ENCODE results near the gene MIAT.

DNA sequence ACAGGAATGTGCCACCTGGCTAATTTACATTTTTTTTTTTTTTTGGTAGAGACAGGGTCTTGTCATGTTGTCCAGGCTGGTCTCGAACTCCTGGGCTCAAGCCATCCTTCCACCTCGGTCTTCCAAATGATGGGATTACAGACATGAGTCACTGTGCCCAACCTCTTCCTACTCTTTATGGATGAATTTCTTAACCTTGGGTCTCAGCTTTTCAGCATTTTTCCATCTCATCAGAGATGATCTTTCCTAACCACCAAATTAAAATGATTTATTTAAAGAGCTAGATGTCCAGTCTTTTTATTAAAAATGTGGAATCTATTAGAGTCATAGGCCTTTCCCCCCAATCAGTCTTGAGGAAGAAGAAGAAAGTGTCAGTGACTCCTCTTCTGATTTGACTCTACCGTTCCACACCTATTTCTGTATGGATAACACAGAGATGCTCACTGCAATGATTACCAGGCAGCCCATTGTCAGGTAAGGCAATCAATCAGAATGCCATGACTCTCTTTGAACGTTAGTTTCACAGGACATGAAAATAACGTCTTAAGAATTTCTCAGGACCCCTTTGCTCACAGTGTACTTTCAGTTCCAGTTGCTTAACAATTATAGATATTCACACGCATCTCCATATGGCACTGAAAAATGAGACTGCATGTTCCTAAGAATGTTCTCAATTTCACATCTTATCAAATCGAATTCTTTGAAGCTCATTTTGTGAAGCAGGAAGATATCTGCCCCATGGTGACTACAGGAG lies 51.0 kb downstream of the MIAT start:
- no peak for TF ChIP-seq EZH2 (IDR thresholded peaks at IDR 0.05)
- TF ChIP-seq POLR2AphosphoS5 (IDR thresholded peaks at IDR 0.05; ENCODE audit: borderline replicate concordance, low read depth, low read length), result no peak
- no peak for TF ChIP-seq FOXP2 (optimal IDR thresholded peaks at IDR 0.05; ENCODE audit: control extremely low read depth, extremely low read length, insufficient read depth)
